ENCODE results near the gene DNAH1.
"Not testable (repeated sequence)": the region's sequence is repeated elsewhere in the genome, so short reads cannot be mapped to it uniquely, and the experiment has no call there.

DNAH1 gene

GRCh38 chr3:52315977-52316764, at the start of gene DNAH1:
Gene DNAH1 (plus strand): TSS chr3:52316319. CDS start chr3:52322443, 6,124 bp downstream.
- H3K27me3 ChIP-seq (ENCODE audit: control insufficient read depth in 2 of 2, insufficient read depth in 2 of 2, low read length in 2 of 2) = no peaks in the 10 kb centered on the region
- no peak within 1 kb of the TSS for H3K27ac ChIP-seq (ENCODE audit: low read depth in 2 of 2, low read length in 2 of 2)
- peaks cover 0 to 3% of the 10 kb centered on the region in 2 donors for H3K36me3 ChIP-seq (ENCODE audit: control insufficient read depth in 2 of 2, insufficient read depth in 2 of 2, low read length in 2 of 2)
- no peaks in the 10 kb centered on the region for H3K9me3 ChIP-seq (ENCODE audit: control insufficient read depth in 2 of 2, low read length in 2 of 2)
- H3K4me1 ChIP-seq (ENCODE audit: control insufficient read depth in 2 of 2, insufficient read depth in 2 of 2, low read length in 2 of 2) = peaks cover 11 to 15% of the 10 kb centered on the region in 2 donors
- no peak within 1 kb of the TSS for H3K9ac ChIP-seq (ENCODE audit: low read depth in 1 of 2, low read length in 2 of 2)
- H3K4me3 ChIP-seq (ENCODE audit: low read length in 2 of 2) = peak within 1 kb of the TSS; percentile 61 to 76

GRCh38 chr3:52268036-52268435, 48.1 kb upstream of the DNAH1 start:
- Histone ChIP-seq H3K36me3 (ENCODE audit: control insufficient read depth in 2 of 2, insufficient read depth in 2 of 2, low read length in 2 of 2) (peaks cover 49 to 64% of the 10 kb centered on the region in 2 donors), H3K4me1 (ENCODE audit: control insufficient read depth in 2 of 2, insufficient read depth in 2 of 2, low read length in 2 of 2) (peaks cover 5 to 8% of the 10 kb centered on the region in 2 donors), H3K27ac (ENCODE audit: low read depth in 2 of 2, low read length in 2 of 2) (no peak overlapping the region)

GRCh38 chr3:52269776-52270175, 46.3 kb upstream of the DNAH1 start:
- H3K4me1 ChIP-seq (ENCODE audit: control insufficient read depth in 2 of 2, insufficient read depth in 2 of 2, low read length in 2 of 2) = peaks cover 5 to 8% of the 10 kb centered on the region in 2 donors
- peaks cover 33 to 57% of the 10 kb centered on the region in 2 donors for H3K36me3 ChIP-seq (ENCODE audit: control insufficient read depth in 2 of 2, insufficient read depth in 2 of 2, low read length in 2 of 2)
- H3K9ac ChIP-seq (ENCODE audit: low read depth in 1 of 2, low read length in 2 of 2) = no peak overlapping the region
- no peaks in the 10 kb centered on the region for H3K27me3 ChIP-seq (ENCODE audit: control insufficient read depth in 2 of 2, insufficient read depth in 2 of 2, low read length in 2 of 2)
- no peak overlapping the region for H3K4me3 ChIP-seq (ENCODE audit: low read length in 2 of 2)
- H3K9me3 ChIP-seq (ENCODE audit: control insufficient read depth in 2 of 2, low read length in 2 of 2) = no peaks in the 10 kb centered on the region
- H3K27ac ChIP-seq (ENCODE audit: low read depth in 2 of 2, low read length in 2 of 2) = peak overlapping the region; percentile 32 to 54

More at GRCh38 chr3:52268036-52268435, 48.1 kb upstream of the DNAH1 start:
- Histone ChIP-seq H3K9me3 (ENCODE audit: control insufficient read depth in 2 of 2, low read length in 2 of 2) (no peaks in the 10 kb centered on the region), H3K9ac (ENCODE audit: low read depth in 1 of 2, low read length in 2 of 2) (no peak overlapping the region), H3K4me3 (ENCODE audit: low read length in 2 of 2) (no peak overlapping the region), H3K27me3 (ENCODE audit: control insufficient read depth in 2 of 2, insufficient read depth in 2 of 2, low read length in 2 of 2) (no peaks in the 10 kb centered on the region)

GRCh38 chr3:52270252-52270754, 45.8 kb upstream of the DNAH1 start:
- Histone ChIP-seq H3K9me3 (ENCODE audit: control insufficient read depth in 2 of 2, low read length in 2 of 2) (no peaks in the 10 kb centered on the region), H3K4me1 (ENCODE audit: control insufficient read depth in 2 of 2, insufficient read depth in 2 of 2, low read length in 2 of 2) (peaks cover 7 to 8% of the 10 kb centered on the region in 2 donors), H3K36me3 (ENCODE audit: control insufficient read depth in 2 of 2, insufficient read depth in 2 of 2, low read length in 2 of 2) (peaks cover 32 to 53% of the 10 kb centered on the region in 2 donors), H3K27ac (ENCODE audit: low read depth in 2 of 2, low read length in 2 of 2) (peak overlapping the region; percentile 32 to 54), H3K9ac (ENCODE audit: low read depth in 1 of 2, low read length in 2 of 2) (no peak overlapping the region), H3K4me3 (ENCODE audit: low read length in 2 of 2) (no peak overlapping the region), H3K27me3 (ENCODE audit: control insufficient read depth in 2 of 2, insufficient read depth in 2 of 2, low read length in 2 of 2) (no peaks in the 10 kb centered on the region)

- H3K27ac ChIP-seq (ENCODE audit: low read depth in 2 of 2, low read length in 2 of 2); H3K27me3 ChIP-seq (ENCODE audit: control insufficient read depth in 2 of 2, insufficient read depth in 2 of 2, low read length in 2 of 2); H3K4me3 ChIP-seq (ENCODE audit: low read length in 2 of 2); H3K9me3 ChIP-seq (ENCODE audit: control insufficient read depth in 2 of 2, low read length in 2 of 2): not testable (repeated sequence)
- Histone ChIP-seq H3K9ac (ENCODE audit: low read depth in 1 of 2, low read length in 2 of 2) (peak overlapping the region in 1 of 2 donors; percentile 24), H3K4me1 (ENCODE audit: control insufficient read depth in 2 of 2, insufficient read depth in 2 of 2, low read length in 2 of 2) (peaks cover 18% of the 10 kb centered on the region in 2 donors), H3K36me3 (ENCODE audit: control insufficient read depth in 2 of 2, insufficient read depth in 2 of 2, low read length in 2 of 2) (peaks cover 19 to 38% of the 10 kb centered on the region in 2 donors)
Measured at GRCh38 chr3:52272172-52272571, 43.9 kb upstream of the DNAH1 start.

GRCh38 chr3:52272831-52273230, 43.3 kb upstream of the DNAH1 start:
- peaks cover 18 to 20% of the 10 kb centered on the region in 2 donors for H3K4me1 ChIP-seq (ENCODE audit: control insufficient read depth in 2 of 2, insufficient read depth in 2 of 2, low read length in 2 of 2)
- no peak overlapping the region for H3K9ac ChIP-seq (ENCODE audit: low read depth in 1 of 2, low read length in 2 of 2)
- no peaks in the 10 kb centered on the region for H3K27me3 ChIP-seq (ENCODE audit: control insufficient read depth in 2 of 2, insufficient read depth in 2 of 2, low read length in 2 of 2)
- H3K4me3 ChIP-seq (ENCODE audit: low read length in 2 of 2) = no peak overlapping the region
- no peaks in the 10 kb centered on the region for H3K9me3 ChIP-seq (ENCODE audit: control insufficient read depth in 2 of 2, low read length in 2 of 2)
- no peak overlapping the region for H3K27ac ChIP-seq (ENCODE audit: low read depth in 2 of 2, low read length in 2 of 2)
- peaks cover 15 to 31% of the 10 kb centered on the region in 2 donors for H3K36me3 ChIP-seq (ENCODE audit: control insufficient read depth in 2 of 2, insufficient read depth in 2 of 2, low read length in 2 of 2)

GRCh38 chr3:52274781-52275180, 41.3 kb upstream of the DNAH1 start:
- not testable (repeated sequence) for H3K27me3 ChIP-seq (ENCODE audit: control insufficient read depth in 2 of 2, insufficient read depth in 2 of 2, low read length in 2 of 2); H3K9ac ChIP-seq (ENCODE audit: low read depth in 1 of 2, low read length in 2 of 2); H3K9me3 ChIP-seq (ENCODE audit: control insufficient read depth in 2 of 2, low read length in 2 of 2); H3K27ac ChIP-seq (ENCODE audit: low read depth in 2 of 2, low read length in 2 of 2); H3K4me3 ChIP-seq (ENCODE audit: low read length in 2 of 2)
- H3K36me3 ChIP-seq (ENCODE audit: control insufficient read depth in 2 of 2, insufficient read depth in 2 of 2, low read length in 2 of 2) = peaks cover 3 to 15% of the 10 kb centered on the region in 2 donors
- H3K4me1 ChIP-seq (ENCODE audit: control insufficient read depth in 2 of 2, insufficient read depth in 2 of 2, low read length in 2 of 2) = peaks cover 20 to 22% of the 10 kb centered on the region in 2 donors

- Histone ChIP-seq H3K4me1 (ENCODE audit: control insufficient read depth in 2 of 2, insufficient read depth in 2 of 2, low read length in 2 of 2) (peaks cover 14 to 27% of the 10 kb centered on the region in 2 donors), H3K4me3 (ENCODE audit: low read length in 2 of 2) (peak overlapping the region; percentile 96 to 97), H3K27me3 (ENCODE audit: control insufficient read depth in 2 of 2, insufficient read depth in 2 of 2, low read length in 2 of 2) (no peaks in the 10 kb centered on the region), H3K27ac (ENCODE audit: low read depth in 2 of 2, low read length in 2 of 2) (peak overlapping the region; percentile 99), H3K36me3 (ENCODE audit: control insufficient read depth in 2 of 2, insufficient read depth in 2 of 2, low read length in 2 of 2) (peaks cover 3 to 14% of the 10 kb centered on the region in 2 donors), H3K9me3 (ENCODE audit: control insufficient read depth in 2 of 2, low read length in 2 of 2) (no peaks in the 10 kb centered on the region), H3K9ac (ENCODE audit: low read depth in 1 of 2, low read length in 2 of 2) (peak overlapping the region; percentile 98 to 99)
Measured at GRCh38 chr3:52277071-52277964, 38.8 kb upstream of the DNAH1 start.

GRCh38 chr3:52277972-52278509, 38.1 kb upstream of the DNAH1 start:
- Histone ChIP-seq H3K4me1 (ENCODE audit: control insufficient read depth in 2 of 2, insufficient read depth in 2 of 2, low read length in 2 of 2) (peaks cover 14 to 24% of the 10 kb centered on the region in 2 donors), H3K9me3 (ENCODE audit: control insufficient read depth in 2 of 2, low read length in 2 of 2) (no peaks in the 10 kb centered on the region), H3K4me3 (ENCODE audit: low read length in 2 of 2) (peak overlapping the region; percentile 96 to 97), H3K36me3 (ENCODE audit: control insufficient read depth in 2 of 2, insufficient read depth in 2 of 2, low read length in 2 of 2) (peaks cover 0 to 10% of the 10 kb centered on the region in 2 donors), H3K27ac (ENCODE audit: low read depth in 2 of 2, low read length in 2 of 2) (peak overlapping the region; percentile 99), H3K9ac (ENCODE audit: low read depth in 1 of 2, low read length in 2 of 2) (peak overlapping the region; percentile 98 to 99), H3K27me3 (ENCODE audit: control insufficient read depth in 2 of 2, insufficient read depth in 2 of 2, low read length in 2 of 2) (no peaks in the 10 kb centered on the region)

All from mucosa of rectum (tissue), 2 donors.